Left lobe of liver (tissue), 2 donors: ENCODE results near the gene ACER3. TPM values are rescaled to one million over a fixed set of nuclear protein-coding genes. Genes with fewer than 3 reads are reported as not detected.
"Not testable (repeated sequence)": the region's sequence is repeated elsewhere in the genome, so short reads cannot be mapped to it uniquely, and the experiment has no call there.

Source experiments
- ATAC-seq: fragments of 200-7000 bp; cut with Tn5 transposase; one replicate; pipeline ENCODE4 v1.9.1; 2020; ENCODE audit warnings: mild to moderate bottlenecking, moderate library complexity
- DNase-seq: peaks from one replicate; pipeline ENCODE4 v3.0.0-alpha.2; 2020; ENCODE audit warnings: low spot score
- total RNA-seq: library from RNA; stranded (reverse); gene quantifications from one replicate; pipeline ENCODE4 v1.2.1, GENCODE V29; 2021
- donor health status: DM: no; HTN: no; CAD: no; lungs with moderate emphysema.
- donor health status: DM: no; HTN: yes; CAD: no.

The ACER3 gene
- total RNA-seq, 1 donor from 2014 or later: 4.8 TPM

- ATAC-seq (peak; percentile 71), DNase-seq (no peak)
These were observed 24.6 kb upstream of the ACER3 start for GRCh38 chr11:76835928-76836612.

- no peak for DNase-seq
- no peak for ATAC-seq
These were observed 24.0 kb upstream of the ACER3 start for GRCh38 chr11:76836613-76837291.

GRCh38 chr11:76837696-76838677 lies 22.7 kb upstream of the ACER3 start:
- no peak for DNase-seq
- ATAC-seq: no peak

- no peak for DNase-seq
- ATAC-seq: no peak
These were observed 22.0 kb upstream of the ACER3 start for GRCh38 chr11:76838678-76839068.

GRCh38 chr11:76839311-76839710 lies 21.4 kb upstream of the ACER3 start:
- ATAC-seq (peak; percentile 16), DNase-seq (no peak)

GRCh38 chr11:76841923-76842452 lies 18.7 kb upstream of the ACER3 start:
- no peak for DNase-seq
- ATAC-seq: peak; percentile 65

GRCh38 chr11:76843907-76844306 lies 16.8 kb upstream of the ACER3 start:
- no peak for ATAC-seq
- no peak for DNase-seq

- DNase-seq (peak; percentile 57), ATAC-seq (peak; percentile 87)
These were observed 16.2 kb upstream of the ACER3 start for GRCh38 chr11:76844511-76844910.

- ATAC-seq: no peak
- DNase-seq: no peak
These were observed 15.6 kb upstream of the ACER3 start for GRCh38 chr11:76845069-76845468.

- ATAC-seq (no peak), DNase-seq (no peak)
These were observed 14.3 kb upstream of the ACER3 start for GRCh38 chr11:76846441-76846840.

- ATAC-seq (no peak), DNase-seq (no peak)
These were observed 11.3 kb upstream of the ACER3 start for GRCh38 chr11:76849376-76849775.

- ATAC-seq (no peak), DNase-seq (no peak)
These were observed 10.6 kb upstream of the ACER3 start for GRCh38 chr11:76850130-76850529.

- ATAC-seq (peak; percentile 99), DNase-seq (peak; percentile 88)
These were observed 9.9 kb upstream of the ACER3 start for GRCh38 chr11:76850815-76851214.

GRCh38 chr11:76854709-76855108 lies 6.0 kb upstream of the ACER3 start:
- DNase-seq (no peak), ATAC-seq (no peak)

- DNase-seq, ATAC-seq: not testable (repeated sequence)
These were observed 5.0 kb upstream of the ACER3 start for GRCh38 chr11:76855670-76856069.

- ATAC-seq: no peak
- DNase-seq: no peak
These were observed 4.6 kb upstream of the ACER3 start for GRCh38 chr11:76856106-76856505.

GRCh38 chr11:76856571-76856970 lies 4.1 kb upstream of the ACER3 start:
- DNase-seq: no peak
- ATAC-seq: no peak

- no peak for DNase-seq
- ATAC-seq: no peak
These were observed 2.8 kb upstream of the ACER3 start for GRCh38 chr11:76857781-76858410.

GRCh38 chr11:76859708-76860227 lies 950 bp upstream of the ACER3 start:
- DNase-seq: no peak

GRCh38 chr11:76861490-76861953 lies 804 bp downstream of the ACER3 start:
- no peak for ATAC-seq
- no peak for DNase-seq

More at GRCh38 chr11:76859708-76860227, 950 bp upstream of the ACER3 start:
- no peak for ATAC-seq
